GM18858 (cell line): ENCODE measurements around the gene MYO7B.
A peak's percentile ranks its signal among the peaks of the same experiment; 100 is the strongest.
"Not testable (repeated sequence)": the region's sequence is repeated elsewhere in the genome, so short reads cannot be mapped to it uniquely, and the experiment has no call there.

Experiments used
- ATAC-seq: cut with Tn5 transposase; IDR thresholded peaks from one replicate; pipeline ENCODE4 v1.9.1; 2021; ENCODE audit not compliant: unreplicated experiment

Gene MYO7B

DNA sequence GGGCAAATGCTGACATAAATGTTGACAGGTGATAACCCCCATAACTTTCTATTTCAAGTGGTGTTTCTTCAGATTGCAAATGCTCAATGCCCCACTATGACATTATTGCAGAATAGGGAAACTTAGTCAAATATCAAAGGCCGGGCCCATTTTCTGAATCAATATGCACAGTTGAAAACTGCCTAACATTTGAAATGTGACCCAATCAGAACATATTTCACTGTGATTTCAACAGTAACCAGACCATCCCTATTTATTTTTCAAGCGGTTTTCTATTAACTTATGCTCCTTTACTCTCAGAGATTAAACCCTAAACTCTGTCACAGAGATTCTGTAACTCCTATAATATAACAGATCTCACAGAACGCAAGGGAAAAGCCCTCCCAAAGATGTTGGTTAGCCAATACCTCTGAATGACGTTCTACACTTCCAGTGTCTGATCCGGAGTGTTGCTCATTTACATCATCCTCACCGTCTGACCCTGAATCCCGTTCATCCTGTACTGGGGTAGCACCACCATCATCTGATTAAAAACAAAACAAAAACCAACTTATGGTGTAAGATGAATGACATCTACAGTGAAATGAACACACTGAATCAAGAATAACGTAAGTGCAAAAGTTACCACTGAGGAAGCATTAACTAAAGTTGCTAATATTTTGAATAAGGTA lies 12.1 kb upstream of the MYO7B start:
- ATAC-seq, result no peak

DNA sequence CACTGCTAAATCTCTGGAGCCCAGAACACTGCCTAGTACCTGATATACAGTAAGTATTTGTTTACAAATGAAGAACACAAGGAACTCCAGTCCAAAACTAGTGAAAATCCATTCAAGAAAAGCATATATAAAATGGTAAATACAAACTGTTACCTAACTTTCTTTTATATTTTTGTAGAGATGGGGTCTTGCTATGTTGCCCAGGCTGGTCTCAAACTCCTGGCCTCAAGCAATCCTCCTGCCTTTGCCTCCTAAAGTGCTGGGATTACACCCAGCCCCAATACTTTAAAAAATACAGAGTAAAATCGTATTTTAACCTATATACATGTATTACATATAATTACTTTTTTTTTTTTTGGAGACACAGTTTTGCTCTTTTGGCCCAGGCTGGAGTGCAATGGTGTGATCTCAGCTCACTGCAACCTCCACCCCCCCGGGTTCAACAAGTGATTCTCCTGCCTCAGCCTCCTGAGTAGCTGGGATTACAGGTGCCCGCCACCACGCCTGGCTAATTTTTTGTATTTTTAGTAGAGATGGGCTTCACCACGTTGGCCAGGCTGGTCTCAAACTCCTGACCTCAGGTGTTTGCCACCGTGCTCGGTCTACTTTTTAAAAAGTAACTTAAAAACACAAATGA lies 11.2 kb upstream of the MYO7B start:
- ATAC-seq, result not testable (repeated sequence)

DNA sequence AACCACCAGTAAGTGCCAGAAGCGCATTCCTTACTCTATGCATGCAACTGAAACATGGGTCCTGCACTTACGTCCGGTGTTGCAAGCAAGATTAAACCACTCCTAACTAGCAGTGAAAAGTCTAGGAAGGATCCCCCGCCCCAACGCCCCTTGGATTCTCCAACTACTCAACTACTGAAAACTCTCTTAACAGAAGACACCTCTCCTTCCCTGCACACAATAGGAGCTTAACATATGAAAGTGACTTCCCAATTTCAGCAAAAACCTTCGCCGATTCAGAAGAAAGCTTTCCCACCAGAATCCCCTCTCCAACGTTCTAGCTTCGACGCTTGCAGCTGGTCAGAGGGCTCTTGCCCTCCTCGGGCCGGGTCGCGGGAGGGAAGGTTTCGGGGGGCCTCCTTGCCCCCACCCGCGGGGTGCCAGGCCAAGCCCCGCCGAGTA lies 9.8 kb upstream of the MYO7B start:
- ATAC-seq, result no peak

DNA sequence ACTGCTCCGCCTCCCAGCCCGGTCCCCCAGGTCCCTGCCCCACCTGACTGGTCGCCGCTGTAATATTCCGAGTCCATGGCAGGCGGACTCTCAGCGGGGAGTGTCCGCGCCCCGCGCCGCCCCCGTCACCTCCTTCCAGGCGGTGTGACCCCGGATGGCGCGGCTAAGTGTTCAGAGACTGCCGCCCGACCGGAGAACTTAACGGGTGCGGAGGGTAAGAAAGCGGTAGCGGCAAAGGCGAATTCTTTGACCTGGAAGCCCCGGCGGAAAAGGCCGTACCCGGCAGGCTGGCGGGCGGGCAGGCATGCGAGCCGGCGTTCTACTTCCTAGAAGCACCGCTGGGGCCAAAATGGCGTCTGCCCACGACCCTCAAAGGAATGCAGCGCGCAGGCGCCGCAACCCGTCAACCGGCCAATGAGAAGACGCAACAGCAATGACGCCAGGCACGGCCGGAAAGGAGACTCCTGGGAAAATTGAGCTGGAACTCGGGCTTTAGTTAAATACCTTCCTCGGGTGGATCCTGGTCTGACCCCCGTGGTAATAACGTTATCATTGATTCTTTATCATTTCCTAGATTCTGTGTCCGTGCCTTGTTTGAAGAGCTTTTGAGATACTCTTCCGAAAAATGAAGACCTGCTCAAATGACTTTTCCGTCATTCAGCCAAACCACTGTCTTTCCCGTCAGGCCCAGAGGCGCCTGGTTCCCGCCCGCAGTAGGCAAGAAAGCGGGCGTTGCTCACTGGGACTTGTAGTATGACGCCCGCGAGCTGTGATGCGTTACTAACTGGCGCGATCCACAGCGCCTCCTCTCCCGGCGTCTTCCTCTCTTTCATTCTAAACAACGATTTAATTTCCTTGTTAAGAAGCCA lies 9.1 kb upstream of the MYO7B start, which contains the start of gene IWS1:
IWS1 (minus strand) TSS at position 358 of the 869 bp plus-strand sequence; CDS start at position 77, 281 bp downstream.
- ATAC-seq, result peak; percentile 74

DNA sequence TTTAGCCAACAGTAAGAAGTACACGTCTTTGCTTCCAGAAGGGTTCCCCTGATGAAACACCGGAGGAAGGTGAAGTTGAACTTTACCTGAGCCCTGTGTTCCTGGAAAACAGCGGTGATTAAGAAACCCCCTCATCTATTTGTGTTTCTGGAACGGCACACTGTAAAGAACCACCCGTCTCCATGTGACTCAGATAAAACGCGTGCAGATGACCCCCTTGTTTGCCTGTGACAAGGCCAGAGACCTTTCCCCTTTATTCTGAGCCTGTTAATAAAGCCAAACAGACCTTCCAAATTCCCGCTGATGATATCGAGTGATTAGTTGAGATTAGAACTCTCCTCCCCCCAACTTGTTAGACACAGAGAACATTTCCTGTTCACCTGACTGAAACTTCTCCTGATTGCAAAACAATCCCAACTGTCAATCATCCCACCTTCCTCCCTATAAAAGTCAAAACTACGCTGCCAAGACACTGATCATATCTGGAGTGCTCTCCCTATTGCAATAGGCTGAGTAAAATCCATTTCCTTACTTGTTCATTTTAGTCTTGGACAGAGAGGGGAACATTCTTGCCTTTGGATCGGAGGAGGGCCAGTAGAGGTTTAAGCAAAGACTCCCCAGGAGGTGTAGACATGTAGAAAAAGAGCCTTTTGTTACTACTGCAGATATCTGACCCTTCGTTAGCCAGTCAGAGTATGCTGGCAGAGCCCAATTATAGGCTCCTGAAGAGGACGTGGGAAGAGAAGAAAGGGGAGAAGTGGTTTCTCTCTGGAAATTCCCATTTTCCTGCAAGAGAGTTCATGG lies 8.3 kb upstream of the MYO7B start:
- ATAC-seq, result peak; percentile 10

DNA sequence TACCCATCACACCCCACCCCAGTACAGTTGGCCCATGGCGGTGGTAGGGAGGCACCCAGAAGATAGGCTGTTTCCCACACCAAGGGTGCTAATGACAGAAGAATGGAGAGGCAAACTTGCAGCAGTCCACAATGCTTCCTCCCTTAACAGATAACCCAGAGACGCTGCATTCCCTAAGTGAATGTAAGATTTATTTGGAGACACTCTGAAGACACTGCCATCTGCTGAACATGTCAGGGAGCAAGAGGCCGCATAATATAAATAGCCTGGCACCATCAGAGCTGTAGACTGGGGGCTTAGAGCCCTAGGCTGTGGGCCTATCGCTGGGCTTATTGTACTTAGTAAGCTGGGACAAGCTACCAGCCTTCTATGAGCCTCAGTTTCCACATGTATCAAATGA lies 7.0 kb upstream of the MYO7B start:
- ATAC-seq, result no peak

DNA sequence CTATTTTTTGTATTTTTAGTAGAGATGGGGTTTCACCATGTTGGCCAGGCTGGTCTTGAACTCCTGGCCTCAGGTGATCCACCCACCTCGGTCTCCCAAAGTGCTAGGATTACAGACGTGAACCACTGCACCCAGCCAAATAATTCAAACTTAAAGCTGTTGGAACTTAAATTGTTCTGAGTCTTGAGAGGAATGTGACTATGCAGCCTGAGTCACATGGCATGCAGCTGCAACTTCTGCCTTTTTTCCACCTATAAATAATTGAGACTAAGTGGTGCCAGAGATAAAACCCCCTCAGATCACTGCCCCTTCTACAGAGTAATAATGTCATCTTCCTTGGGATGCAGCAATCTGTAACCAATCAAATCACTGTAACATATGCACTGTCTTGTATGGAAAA lies 6.1 kb upstream of the MYO7B start:
- ATAC-seq, result not testable (repeated sequence)

DNA sequence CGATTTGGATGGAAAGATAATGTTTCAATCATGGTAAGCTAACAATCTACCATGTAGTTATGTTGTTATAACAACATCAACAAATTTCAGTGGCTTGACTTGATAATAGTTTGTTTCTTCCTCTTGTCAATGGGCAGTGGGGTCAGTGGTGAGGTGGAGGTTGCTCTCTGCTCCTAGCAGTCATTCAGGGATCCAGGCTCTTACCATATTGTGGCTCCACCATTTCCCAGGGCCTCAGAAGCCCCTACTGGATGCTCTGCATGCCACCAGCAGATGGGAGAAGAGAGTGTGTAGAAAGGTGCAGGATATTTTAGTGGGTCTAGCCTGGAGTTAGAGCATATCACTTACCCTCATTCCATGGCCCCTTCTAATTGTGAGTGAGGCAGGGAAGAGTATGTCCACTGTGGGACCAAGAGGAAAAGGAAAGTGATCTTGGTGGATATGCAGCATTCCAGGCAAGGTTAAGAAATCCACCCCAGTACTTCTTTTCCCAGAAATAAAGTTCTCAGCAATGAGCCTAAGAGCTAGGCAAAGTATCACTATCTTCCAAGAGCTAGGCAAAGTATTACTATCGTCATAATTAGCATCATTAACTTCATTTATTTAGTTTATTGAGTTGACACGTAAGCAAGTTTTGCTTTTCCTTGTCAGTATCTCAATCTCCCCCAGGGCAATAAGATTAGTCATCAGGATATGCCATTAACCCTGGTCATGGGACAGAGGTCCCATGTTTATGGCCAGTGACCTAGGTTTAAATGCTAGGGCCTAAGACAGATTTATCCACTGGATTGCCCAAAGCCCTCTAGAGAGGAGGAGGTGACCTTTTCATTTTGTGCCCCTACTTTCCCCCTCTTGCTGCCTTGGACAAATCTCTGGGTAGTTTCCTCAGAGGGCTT lies 5.0 kb upstream of the MYO7B start:
- ATAC-seq, result no peak

DNA sequence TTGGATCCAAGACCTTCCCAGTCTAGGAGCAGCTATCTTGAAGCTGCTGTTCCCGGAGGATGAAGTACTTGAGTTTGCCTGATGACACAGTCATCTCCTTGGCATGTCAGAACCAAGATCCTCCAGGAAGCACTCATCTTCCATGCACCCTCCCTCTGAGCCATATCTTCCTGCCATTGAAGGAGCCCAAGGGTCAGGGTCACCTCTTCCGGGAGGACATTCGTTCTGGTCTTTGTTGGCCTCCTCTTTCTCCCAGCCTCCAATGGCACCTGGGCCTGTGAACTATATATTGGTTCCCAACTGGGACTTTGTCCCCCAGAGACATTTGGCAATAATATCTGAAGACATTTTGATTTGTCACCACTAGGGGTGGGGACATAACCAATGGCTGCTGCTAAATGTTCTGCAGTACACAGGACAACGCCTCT lies 4.2 kb upstream of the MYO7B start:
- no peak for ATAC-seq

DNA sequence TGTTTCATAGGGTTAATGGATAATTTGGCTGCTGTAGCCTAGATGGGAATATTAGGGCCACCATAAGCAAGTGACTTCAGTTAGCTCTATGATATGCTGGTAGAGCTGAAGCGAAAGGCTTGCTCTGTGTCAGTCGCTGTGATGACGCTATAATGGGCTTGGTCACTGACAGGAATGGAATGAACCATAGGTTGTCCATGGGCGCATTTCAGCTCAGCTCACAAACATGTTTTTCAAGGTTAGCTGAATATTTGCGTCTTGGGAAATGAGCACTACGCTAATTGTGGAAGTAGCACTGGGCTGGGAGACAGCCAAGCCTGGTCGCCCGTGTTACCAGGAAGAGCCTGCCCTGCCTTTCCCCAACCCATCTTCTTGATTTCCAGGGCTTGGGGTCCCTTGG lies 3.2 kb upstream of the MYO7B start:
- ATAC-seq, result no peak

DNA sequence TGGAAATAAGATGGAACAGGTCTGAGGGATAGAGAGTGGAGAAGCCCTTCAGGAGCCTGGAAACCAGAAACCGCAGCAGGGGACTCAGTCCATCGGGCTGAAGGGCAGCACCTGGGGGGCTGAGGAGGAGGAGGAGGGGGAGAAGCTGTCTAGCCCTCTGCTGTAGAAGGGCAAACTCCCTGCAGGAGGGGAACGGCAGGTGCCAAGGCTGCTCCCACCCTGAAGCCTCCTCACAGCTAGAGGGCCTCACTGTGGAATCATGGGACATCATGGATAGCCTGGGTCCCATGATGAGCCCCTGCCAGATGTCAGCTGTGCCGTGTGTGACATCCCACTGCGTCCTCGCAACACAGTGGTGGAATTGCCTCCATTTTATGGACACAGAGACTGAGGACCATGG lies 435 bp downstream of the MYO7B start:
- no peak for ATAC-seq

DNA sequence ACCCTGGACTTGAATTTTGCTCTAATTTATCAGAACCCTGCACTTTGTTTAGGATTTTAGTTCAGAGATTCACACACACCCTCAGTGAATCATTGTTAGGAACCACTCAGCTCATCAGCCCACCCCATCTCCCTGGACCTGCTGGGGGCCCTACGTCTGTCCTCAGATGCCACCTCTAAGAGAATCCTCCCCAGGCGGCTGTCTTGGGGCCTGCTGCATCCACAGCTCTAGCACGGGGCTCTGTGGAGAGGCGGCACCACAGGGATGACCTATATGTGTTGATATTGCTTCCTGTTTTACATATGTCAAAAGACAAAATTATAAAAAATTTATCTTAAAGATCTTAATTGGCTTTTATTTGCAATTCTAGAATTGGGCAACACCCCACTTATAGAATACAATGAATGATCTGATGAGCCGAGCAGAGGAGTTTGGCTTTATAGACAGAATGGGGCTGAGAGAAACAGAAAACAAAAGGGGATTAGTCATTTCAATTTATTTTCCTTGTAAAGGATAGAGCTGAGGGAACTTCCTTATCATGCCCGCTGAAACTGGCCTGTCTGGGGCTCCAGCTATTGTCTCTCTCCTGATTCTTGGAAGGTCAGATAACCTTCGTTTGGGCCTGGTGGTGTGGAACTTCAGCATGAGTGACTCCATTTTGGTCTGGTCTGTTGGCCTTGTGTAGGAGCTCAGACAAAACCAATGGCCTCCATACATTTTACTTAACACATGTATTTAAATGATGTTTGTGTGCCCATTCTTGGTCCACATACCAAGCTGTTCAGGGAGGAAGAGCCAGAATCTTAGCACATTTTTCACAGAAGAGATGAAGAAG lies 1.4 kb downstream of the MYO7B start:
- ATAC-seq, result no peak

DNA sequence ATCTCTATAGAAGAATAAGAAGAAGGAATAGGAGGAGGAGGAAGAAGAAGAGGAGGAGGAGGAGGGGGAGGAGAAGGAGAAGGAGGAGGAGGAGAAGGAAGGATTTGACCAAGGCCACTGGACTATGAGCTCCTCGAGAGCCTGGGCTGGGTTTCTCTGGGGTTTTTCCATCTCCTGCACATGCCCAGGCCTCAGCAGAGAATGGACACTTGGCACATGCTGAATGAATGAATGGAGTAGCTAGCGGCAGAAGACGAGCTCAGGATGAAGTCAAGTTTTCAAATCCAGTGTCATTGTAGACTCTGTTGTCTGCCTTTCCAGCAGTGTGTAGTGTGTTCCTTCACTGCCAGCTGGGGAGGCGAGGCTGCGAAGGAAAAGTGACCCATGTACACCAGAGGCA lies 2.2 kb downstream of the MYO7B start:
- ATAC-seq, result no peak

DNA sequence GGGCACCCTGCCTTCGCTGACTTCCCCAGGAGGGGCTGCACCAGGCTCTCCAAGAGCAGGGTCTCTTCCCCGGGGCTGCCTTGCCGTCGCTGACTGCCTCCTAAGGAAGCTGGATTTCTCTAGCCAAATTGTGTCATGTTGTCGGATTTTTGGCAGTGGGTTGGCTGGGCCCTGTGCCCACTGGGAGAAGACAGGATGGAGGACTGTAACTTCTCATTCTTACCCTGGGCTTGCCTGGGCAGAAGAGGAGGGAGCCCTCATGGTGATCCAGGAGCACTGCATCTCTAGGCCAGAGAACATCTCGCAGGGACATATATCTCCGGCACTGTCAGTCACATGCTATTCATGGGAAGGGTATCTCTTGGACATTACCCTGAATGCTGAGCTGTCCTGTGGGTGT lies 6.3 kb downstream of the MYO7B start:
- ATAC-seq, result no peak

DNA sequence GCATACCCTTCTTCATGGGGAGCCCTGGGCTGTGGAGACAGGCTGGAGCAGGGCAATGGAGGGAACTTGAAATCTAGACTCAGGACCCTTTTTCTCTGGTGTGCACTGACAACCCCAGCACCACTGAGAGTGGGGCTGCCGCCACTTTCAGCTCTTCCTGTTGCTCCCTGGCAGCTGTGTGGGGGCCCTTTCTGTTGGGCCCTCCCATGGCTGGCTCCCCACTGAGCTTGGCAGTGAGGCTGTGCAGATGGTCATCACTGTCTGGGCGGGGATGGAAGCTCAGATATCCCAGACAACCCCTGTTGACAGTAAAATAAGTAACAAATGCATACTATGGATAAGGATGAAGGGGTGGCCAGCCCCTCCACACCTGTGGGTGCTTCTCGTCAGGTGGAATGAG lies 6.7 kb downstream of the MYO7B start:
- no peak for ATAC-seq

DNA sequence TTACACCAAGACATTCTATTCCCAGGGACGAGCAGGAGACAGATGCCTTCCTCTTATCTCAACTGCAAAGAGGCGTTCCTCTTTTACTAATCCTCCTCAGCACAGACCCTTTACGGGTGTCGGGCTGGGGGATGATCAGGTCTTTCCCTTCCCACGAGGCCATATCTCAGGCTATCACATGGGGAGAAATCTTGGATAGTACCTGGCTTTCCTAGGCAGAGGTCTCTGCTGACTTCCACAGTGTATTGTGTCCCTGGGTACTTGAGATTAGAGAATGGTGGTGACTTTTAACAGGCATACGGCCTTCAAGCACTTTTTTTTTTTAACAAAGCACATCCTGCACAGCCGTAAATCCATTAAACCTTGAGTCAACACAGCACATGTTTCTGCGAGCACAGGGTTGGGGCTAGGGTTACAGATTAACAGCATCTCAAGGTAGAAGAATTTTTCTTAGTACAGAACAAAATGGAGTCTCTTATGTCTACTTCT lies 7.6 kb downstream of the MYO7B start:
- not testable (repeated sequence) for ATAC-seq

DNA sequence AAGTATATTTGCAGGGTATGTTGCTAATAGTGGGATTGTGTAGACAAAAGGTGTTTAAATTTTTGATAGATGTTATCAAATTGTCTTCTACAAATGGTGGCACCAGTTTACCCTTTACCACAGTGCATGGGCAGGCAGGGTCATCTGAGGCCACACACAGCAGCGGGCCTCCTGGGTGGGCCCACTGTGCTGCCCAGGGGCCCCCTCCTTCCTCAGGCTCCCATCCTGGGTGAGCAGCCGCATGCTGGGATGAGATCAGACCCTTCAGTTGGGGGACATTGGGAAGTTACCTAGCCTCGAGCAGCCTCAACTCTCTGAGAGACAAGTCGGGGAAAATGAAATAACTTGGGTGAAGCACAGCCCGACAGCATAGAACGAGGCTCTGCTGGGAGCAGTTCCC lies 9.7 kb downstream of the MYO7B start:
- no peak for ATAC-seq

DNA sequence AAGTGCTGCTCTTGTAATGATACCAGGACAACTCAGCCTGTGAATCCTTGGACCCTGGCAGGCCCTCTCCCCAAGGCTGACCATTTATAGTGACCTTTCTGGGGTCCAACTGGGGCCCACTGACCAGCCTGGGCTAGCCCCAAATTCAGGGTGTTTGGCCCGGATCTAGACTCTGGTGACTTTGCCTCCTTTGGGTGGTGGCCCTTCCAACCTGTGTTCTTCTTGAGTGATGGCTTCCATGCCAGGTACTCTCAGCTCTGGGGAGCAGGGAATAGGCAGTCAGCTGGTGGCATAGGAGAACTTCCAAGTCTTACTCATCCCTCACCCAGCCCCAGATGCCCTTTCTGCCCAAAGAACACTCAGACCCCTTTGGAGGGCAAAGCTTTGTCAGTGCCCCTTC lies 10.3 kb downstream of the MYO7B start:
- no peak for ATAC-seq

DNA sequence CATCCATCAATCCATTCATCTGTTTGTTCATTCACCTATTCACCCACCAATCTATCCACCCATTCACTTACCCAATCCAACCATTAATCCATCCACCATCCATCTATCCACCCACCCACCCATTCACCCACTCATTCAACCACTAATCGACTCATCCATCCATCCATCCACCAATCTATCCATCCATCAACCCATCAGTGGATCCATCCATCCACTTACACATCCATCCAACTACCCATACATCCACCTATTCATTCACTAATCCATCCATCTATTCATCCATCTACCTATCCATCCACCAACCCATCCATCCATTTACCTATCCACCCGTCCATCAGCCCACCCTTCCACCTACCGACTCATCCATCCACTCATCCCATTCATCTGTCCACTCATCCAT lies 11.3 kb downstream of the MYO7B start:
- no peak for ATAC-seq
